HK-2 (cell line): ENCODE data around the gene CFAP92.
A peak's percentile ranks its signal among the peaks of the same experiment; 100 is the strongest.

Experiments
- DNase-seq: peaks from one replicate; pipeline ENCODE4 v3.0.0-alpha.2; 2018; ENCODE audit not compliant: unreplicated experiment

CFAP92 gene

GRCh38 chr3:128991355-128991895 is 2.5 kb downstream of the CFAP92 start:
- DNase-seq = no peak

GRCh38 chr3:128988286-128988685 is 5.6 kb downstream of the CFAP92 start:
- DNase-seq = no peak

- DNase-seq = no peak
Measured at GRCh38 chr3:128987302-128988100, 6.4 kb downstream of the CFAP92 start.

DNA sequence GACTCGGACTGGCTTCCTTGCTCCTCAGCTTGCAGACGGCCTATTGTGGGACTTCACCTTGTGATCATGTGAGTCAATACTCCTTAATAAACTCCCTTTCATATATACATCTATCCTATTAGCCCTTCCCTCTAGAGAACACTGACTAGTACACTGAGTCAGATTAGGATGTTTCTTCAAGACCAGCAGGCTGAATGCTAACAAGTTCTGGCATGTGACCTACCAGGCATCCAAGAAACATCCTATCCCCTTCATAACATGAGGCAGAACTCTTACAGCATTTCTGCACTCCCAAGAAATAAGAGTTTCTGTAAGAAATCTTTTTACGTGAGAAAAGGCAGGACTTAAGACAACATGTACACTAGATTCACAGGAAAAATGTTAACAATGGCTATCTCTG is 9.3 kb downstream of the CFAP92 start:
- no peak for DNase-seq

GRCh38 chr3:128983293-128984069 is 10.4 kb downstream of the CFAP92 start:
- no peak for DNase-seq

DNA sequence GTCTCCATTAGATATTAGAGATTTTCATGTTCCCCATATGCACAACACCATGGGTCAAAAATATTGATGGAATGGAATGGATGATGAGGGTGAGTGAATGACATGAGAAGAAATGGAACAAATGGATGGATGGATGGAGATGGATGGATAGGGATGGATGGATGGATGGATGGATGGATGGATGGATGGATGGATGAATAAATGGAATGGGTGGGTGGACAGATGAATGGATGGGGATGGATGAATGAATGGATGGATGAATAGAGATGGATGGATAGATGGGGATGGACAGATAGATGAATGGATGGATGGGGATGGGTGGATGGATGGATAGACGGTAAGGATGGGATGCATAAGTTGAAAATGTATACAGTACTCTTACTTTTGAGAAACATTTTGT is 18.6 kb downstream of the CFAP92 start:
- no peak for DNase-seq

- no peak for DNase-seq
Measured at GRCh38 chr3:128973988-128974564, 19.8 kb downstream of the CFAP92 start.

DNA sequence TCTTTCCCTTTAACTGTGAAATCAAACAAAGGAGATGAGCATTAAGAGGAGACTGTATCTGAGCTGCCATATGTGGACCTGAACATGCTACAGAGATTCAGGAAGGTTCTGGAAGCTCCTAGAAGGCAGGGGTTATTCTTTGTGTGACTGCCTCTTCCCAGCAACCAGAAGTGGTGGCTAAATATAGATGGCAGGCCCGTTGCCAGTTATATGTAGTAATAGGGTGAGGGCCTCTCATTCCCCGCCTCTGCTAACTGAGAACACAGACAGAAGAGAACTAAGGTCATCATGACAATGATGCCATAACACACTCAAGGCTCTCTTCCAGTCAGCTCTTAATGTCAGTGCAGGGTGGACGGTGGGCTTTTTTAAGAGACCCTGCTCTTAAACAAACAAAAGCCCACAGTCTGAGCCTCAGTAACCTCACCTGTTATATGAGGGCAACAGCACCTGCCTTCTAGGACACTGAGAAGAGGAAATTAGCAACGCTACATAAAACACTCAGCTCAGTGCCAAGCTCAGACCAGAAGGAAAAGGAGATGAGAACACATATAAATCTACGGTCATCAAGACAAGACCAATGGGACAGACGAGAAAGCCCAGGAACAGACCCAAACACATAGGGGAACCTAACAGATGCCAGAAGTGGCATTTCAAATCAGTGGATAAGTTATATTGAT is 22.3 kb downstream of the CFAP92 start:
- no peak for DNase-seq

GRCh38 chr3:128970740-128971047 is 23.2 kb downstream of the CFAP92 start:
- no peak for DNase-seq

DNA sequence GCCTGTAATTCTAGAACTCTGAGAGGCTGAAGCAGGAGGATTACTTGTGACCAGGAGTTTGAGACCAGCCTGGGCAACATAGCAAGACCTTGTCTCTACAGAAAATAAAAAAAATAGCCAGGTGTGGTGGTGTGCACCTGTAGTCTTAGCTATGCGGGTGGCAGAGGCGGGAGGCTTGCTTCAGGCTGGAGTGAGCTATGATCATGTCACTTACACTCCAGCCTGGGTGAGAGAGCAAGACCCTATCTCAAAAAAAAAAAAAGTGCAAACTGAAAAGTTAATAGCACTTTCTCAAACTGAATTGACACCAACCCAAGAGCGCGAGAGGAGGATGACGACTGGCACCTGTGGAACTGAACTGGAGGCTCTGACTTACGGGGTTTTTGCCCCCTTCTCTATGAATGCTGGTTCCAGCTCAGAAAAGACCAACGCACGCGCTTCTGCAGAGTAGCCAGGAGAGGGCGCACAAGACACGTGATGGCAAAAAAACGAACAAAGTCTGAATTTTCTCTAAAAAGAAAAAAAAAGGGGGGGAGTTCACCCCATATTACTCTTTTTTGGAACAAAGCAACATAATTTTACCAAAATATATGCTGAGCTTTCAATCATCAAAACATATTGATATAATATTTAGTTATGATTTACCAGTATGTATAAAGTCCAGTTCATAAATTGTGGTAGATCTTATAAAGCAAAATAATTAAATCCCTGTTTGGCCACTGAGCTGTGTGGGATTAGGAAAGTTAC is 23.7 kb downstream of the CFAP92 start:
- peak; percentile 38 for DNase-seq

GRCh38 chr3:128967748-128968355 is 26.0 kb downstream of the CFAP92 start:
- DNase-seq = no peak

- no peak for DNase-seq
Measured at GRCh38 chr3:128965818-128966217, 28.1 kb downstream of the CFAP92 start.

GRCh38 chr3:128965280-128965679 is 28.6 kb downstream of the CFAP92 start:
- no peak for DNase-seq

- no peak for DNase-seq
Measured at GRCh38 chr3:128956440-128956839, 37.4 kb downstream of the CFAP92 start.

DNA sequence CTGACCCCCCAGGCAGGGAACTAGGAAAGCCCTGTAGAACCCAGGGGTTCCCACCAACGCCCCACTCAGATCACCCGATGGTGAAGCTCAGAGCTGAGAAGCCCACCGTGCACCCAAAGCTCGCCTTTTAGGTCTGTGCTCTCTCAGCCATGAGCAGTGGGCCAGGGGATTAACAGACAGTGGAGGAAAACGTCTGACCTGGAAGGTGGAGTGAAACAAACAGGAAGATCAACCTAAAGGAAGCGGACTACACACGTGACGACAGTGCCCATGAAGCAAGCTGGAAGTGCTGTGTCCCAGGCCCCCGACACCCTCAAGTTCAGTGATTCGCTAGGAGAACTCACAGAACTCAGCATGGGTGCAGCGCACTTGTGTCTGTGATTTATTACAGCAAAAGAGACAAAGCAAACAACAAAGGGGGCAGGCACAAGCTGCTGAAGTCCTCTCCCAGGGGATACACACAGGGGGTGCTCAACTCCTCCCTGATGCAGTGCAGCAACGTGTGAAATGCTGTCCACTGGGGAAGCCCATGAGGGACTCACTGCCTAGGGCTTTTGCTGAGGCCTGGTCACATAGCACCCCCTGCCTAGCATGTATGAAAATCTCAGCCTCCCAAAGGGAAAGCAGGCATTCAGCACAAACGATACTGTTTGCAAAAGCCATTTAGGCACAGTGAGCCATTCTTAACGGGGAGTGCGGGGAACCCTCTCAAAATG is 43.5 kb downstream of the CFAP92 start:
- DNase-seq = peak; percentile 14

DNA sequence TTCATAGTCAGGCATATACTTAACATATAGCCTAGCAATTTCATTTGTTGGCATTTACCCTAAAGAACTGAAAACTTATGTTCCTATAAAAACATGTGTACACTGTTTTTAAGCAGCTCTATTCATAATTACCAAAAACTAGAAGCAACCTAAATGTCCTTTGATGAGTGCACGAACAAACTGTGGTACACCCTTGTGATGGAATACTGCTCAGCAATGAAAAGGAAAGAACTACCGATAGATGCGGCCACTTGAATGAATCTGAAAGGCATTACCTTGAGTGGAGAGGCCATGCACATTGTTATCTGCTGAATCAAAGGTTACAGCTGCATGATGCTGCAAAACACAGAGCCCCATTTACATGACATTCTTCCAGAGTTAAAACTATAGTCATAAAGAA is 44.7 kb downstream of the CFAP92 start:
- no peak for DNase-seq

GRCh38 chr3:128946411-128946810 is 47.5 kb downstream of the CFAP92 start:
- DNase-seq = no peak

DNA sequence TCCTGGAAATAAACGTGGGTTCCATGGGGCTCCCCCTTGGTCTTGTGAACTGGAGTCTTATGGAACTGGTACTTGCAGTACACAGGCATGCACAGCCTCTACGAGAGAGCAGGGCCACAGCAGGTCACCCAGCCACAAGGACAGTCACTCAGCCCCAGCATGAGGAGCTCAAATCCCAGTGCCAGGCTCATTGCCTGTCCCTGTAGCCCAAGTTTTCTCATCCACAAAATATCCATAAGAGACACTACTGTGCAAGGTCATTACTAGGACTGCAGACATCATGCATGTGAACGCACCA is 48.0 kb downstream of the CFAP92 start:
- no peak for DNase-seq

DNA sequence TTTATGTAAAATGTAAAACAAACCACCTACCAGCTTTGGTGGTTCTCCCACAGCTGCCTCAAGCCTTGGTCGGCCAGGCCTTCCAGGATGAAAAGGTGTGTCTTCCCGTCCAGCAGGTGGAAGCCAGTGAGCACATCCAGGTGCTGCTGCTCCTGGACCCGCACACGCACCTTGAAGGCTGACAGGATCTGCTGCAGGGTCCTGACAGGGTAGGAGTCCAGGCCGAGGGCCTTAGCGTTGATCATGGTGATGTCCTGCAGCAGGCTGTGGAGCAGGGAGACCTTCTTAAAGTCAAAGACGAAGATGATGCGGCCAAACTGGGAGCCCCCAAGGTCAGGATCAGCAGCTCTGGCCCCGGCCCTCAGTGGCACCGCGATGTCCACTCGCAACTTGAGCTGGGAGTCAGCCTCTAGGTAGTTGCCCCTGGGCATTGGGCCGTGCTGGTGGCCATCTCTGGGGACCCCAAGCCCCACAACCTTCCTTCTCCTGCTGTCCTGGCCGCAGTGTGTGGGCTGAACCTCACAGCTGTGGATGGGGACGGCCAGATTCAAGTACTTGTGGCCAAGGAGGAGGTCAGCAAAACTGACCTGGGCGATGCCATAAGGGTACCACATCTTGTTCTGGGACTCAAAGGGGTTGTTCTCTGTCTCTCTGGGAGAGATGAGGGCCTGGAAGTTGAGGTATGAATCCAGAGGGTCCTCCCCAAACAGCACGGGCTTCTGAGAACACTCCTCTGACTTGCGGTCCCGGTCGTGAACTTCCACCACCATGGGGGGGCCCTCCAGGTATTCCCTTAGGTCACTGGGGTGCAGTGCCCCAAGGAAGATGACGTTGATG is 48.6 kb downstream of the CFAP92 start:
- no peak for DNase-seq
